Liver (tissue), 9 donors: ENCODE data around the gene PCMTD2. TPM values are rescaled to one million over a fixed set of nuclear protein-coding genes. Genes with fewer than 3 reads are reported as not detected.
A peak's percentile ranks its signal among the peaks of the same experiment; 100 is the strongest.

Source experiments
- DNase-seq: peaks from one replicate; pipeline ENCODE4 v3.0.0-alpha.2; 2017; ENCODE audit warnings: low spot score
- H3K27ac ChIP-seq, 2 donors: one replicate each; pipeline ENCODE4 v1.7.0; 2013; ENCODE audit warnings: inconsistent platforms in 2 of 2, low read length in 2 of 2, control low read depth in 1 of 2, low read depth in 1 of 2, mild to moderate bottlenecking in 1 of 2
- H3K27me3 ChIP-seq, 4 donors: one replicate each; pipeline versions ENCODE4 v1.6.1 to v1.7.0; 2013; ENCODE audit warnings: low read length in 3 of 4, inconsistent platforms in 1 of 4, mild to moderate bottlenecking in 1 of 4, moderate library complexity in 1 of 4; ENCODE audit not compliant: control insufficient read depth in 4 of 4, insufficient read depth in 4 of 4
- H3K36me3 ChIP-seq, 4 donors: one replicate each; pipeline versions ENCODE4 v1.6.1 to v1.7.0; 2013; ENCODE audit warnings: low read length in 3 of 4, mild to moderate bottlenecking in 3 of 4, low read depth in 1 of 4, moderate library complexity in 1 of 4; ENCODE audit not compliant: control insufficient read depth in 4 of 4, insufficient read depth in 3 of 4
- H3K4me1 ChIP-seq, 4 donors: one replicate each; pipeline versions ENCODE4 v1.6.1 to v1.7.0; 2013; ENCODE audit warnings: low read length in 3 of 4, mild to moderate bottlenecking in 3 of 4, moderate library complexity in 1 of 4; ENCODE audit not compliant: control insufficient read depth in 4 of 4, insufficient read depth in 4 of 4
- H3K4me3 ChIP-seq, 3 donors: one replicate each; pipeline versions ENCODE4 v1.6.1 to v1.7.0; 2013; ENCODE audit warnings: low read length in 3 of 3, control low read depth in 1 of 3, low read depth in 1 of 3, mild to moderate bottlenecking in 1 of 3
- H3K9ac ChIP-seq, 2 donors: one replicate each; pipeline ENCODE4 v1.7.0; 2013; ENCODE audit warnings: low read length in 2 of 2, mild to moderate bottlenecking in 2 of 2, moderate library complexity in 2 of 2, control low read depth in 1 of 2, low read depth in 1 of 2
- H3K9me3 ChIP-seq, 4 donors: one replicate each; pipeline versions ENCODE4 v1.6.1 to v1.7.0; 2013; ENCODE audit warnings: low read length in 3 of 4; ENCODE audit not compliant: control insufficient read depth in 4 of 4
- ATF3 ChIP-seq: IDR thresholded peaks from 2 replicates; pipeline ENCODE4 v1.6.1; 2016; ENCODE audit warnings: antibody characterized with exemption
- CTCF ChIP-seq: fragments of 150-350 bp; IDR thresholded peaks from 2 replicates; pipeline ENCODE4 v1.5.1; 2017; ENCODE audit warnings: improper control_type of control experiment, low read depth, low read length; ENCODE audit not compliant: missing input control
- EGR1 ChIP-seq, 2 donors: IDR thresholded peaks; 2 replicates each; pipeline ENCODE4 v1.6.1; 2016 to 2018; ENCODE audit warnings: antibody characterized with exemption in 2 of 2, low read depth in 2 of 2
- FOXA1 ChIP-seq: IDR thresholded peaks from 2 replicates; pipeline ENCODE4 v1.6.1; 2016; ENCODE audit warnings: antibody characterized with exemption
- FOXA2 ChIP-seq: IDR thresholded peaks from 2 replicates; pipeline ENCODE4 v1.6.1; 2016; ENCODE audit warnings: antibody characterized with exemption
- GABPA ChIP-seq, 2 donors: IDR thresholded peaks in 1 of 2; conservative IDR thresholded peaks in 1 of 2; 2 replicates each; pipeline ENCODE4 v1.6.1; 2016; ENCODE audit warnings: antibody characterized with exemption in 2 of 2, mild to moderate bottlenecking in 1 of 2, moderate library complexity in 1 of 2
- HNF4A ChIP-seq, 2 donors: conservative IDR thresholded peaks; 2 replicates each; pipeline ENCODE4 v1.6.1; 2016; ENCODE audit warnings: antibody characterized with exemption in 2 of 2, mild to moderate bottlenecking in 2 of 2
- HNF4G ChIP-seq: IDR thresholded peaks from 2 replicates; pipeline ENCODE4 v1.6.1; 2016; ENCODE audit warnings: antibody characterized with exemption
- JUND ChIP-seq, 2 donors: IDR thresholded peaks; 2 replicates each; pipeline ENCODE4 v1.6.1; 2016; ENCODE audit warnings: antibody characterized with exemption in 2 of 2
- MAX ChIP-seq: IDR thresholded peaks from 2 replicates; pipeline ENCODE4 v1.6.1; 2016; ENCODE audit warnings: antibody characterized with exemption
- NR2F2 ChIP-seq: IDR thresholded peaks from 2 replicates; pipeline ENCODE4 v1.6.1; 2016; ENCODE audit warnings: antibody characterized with exemption
- RAD21 ChIP-seq, 2 donors: IDR thresholded peaks; 2 replicates each; pipeline ENCODE4 v1.6.1; 2016; ENCODE audit warnings: antibody characterized with exemption in 2 of 2, mild to moderate bottlenecking in 2 of 2
- REST ChIP-seq: IDR thresholded peaks from 2 replicates; pipeline ENCODE4 v1.6.1; 2016; ENCODE audit warnings: antibody characterized with exemption, mild to moderate bottlenecking
- RXRA ChIP-seq, 2 donors: IDR thresholded peaks; 2 replicates each; pipeline ENCODE4 v1.6.1; 2017 to 2018; ENCODE audit warnings: antibody characterized with exemption in 2 of 2, mild to moderate bottlenecking in 1 of 2
- SP1 ChIP-seq: IDR thresholded peaks from 2 replicates; pipeline ENCODE4 v1.6.1; 2018; ENCODE audit warnings: antibody characterized with exemption, mild to moderate bottlenecking
- TAF1 ChIP-seq: conservative IDR thresholded peaks from 2 replicates; pipeline ENCODE4 v1.6.1; 2016; ENCODE audit warnings: antibody characterized with exemption, mild to moderate bottlenecking
- YY1 ChIP-seq: IDR thresholded peaks from 2 replicates; pipeline ENCODE4 v1.6.1; 2016; ENCODE audit warnings: antibody characterized with exemption, mild to moderate bottlenecking
- ZBTB33 ChIP-seq: IDR thresholded peaks from 2 replicates; pipeline ENCODE4 v1.6.1; 2016; ENCODE audit warnings: antibody characterized with exemption
- WGBS: extraction: QIAGEN DNeasy Blood & Tissue Kit; methylation state at CpG from one replicate; pipeline ENCODE4 v1.1.7; 2013; 5-methylcytosine and 5-hydroxymethylcytosine counted together
- polyA plus RNA-seq, 2 donors: library from polyadenylated mRNA; stranded (reverse) in 1 of 2; unstranded in 1 of 2; fragments of 200-250 nt in 1 of 2; fragments of >200 nt in 1 of 2; fragmentation: Nextera tagmentation in 1 of 2; extraction: Ambion mirVana in 1 of 2; gene quantifications; one replicate each; pipeline versions ENCODE4 v1.2.1 to v1.2.3, GENCODE V29; 2013 to 2015
- total RNA-seq, 2 donors: library from RNA; depleted of rRNA; stranded (reverse); fragments of >200 nt; gene quantifications; one replicate each; pipeline ENCODE4 v1.2.3, GENCODE V29; 2014
- donor health status: healthy.
- donor health status: healthy.
- donor health status: healthy.
- donor health status: healthy.
- donor health status: healthy.

Gene PCMTD2
- total and polyA plus RNA-seq, 4 donors: 12.7 to 74.4 (median 25.4) TPM

GRCh38 chr20:64212755-64213154 is 42.8 kb upstream of the PCMTD2 start:
- no peak for DNase-seq
- Histone ChIP-seq H3K4me1 (peaks cover 0 to 13% (median 7%) of the 10 kb centered on the region in 4 donors), H3K9me3 (no peaks in the 10 kb centered on the region), H3K36me3 (no peaks in the 10 kb centered on the region), H3K27ac (no peak overlapping the region), H3K4me3 (no peak overlapping the region), H3K27me3 (no peaks in the 10 kb centered on the region), H3K9ac (no peak overlapping the region)
- TF ChIP-seq JUND (IDR thresholded peaks at IDR 0.05) (peak; percentile 59 to 63), RXRA (IDR thresholded peaks at IDR 0.05) (peak in 1 of 2 donors; percentile 28), HNF4A (conservative IDR thresholded peaks at IDR 0.05) (no peak), TAF1 (no peak), RAD21 (IDR thresholded peaks at IDR 0.05) (no peak)
- WGBS: 41% methylated on average over 7 of the region's 7 CpGs

GRCh38 chr20:64214113-64214512 is 41.4 kb upstream of the PCMTD2 start:
- 96% methylated on average over 10 of the region's 10 CpGs for WGBS
- Histone ChIP-seq H3K9ac (no peak overlapping the region), H3K27me3 (no peaks in the 10 kb centered on the region), H3K27ac (no peak overlapping the region), H3K9me3 (no peaks in the 10 kb centered on the region), H3K36me3 (no peaks in the 10 kb centered on the region), H3K4me1 (peaks cover 0 to 13% (median 7%) of the 10 kb centered on the region in 4 donors), H3K4me3 (no peak overlapping the region)
- no peak for DNase-seq
- TF ChIP-seq ATF3: no peak
- TF ChIP-seq NR2F2: no peak
- no peak for TF ChIP-seq JUND (IDR thresholded peaks at IDR 0.05)
- TF ChIP-seq GABPA (IDR thresholded peaks at IDR 0.05 in 1 of 2, conservative IDR thresholded peaks at IDR 0.05 in 1 of 2): no peak
- TF ChIP-seq YY1: no peak
- no peak for TF ChIP-seq EGR1 (IDR thresholded peaks at IDR 0.05; ENCODE audit: low read depth in 2 of 2)
- TF ChIP-seq HNF4A (conservative IDR thresholded peaks at IDR 0.05): no peak
- no peak for TF ChIP-seq HNF4G
- no peak for TF ChIP-seq RAD21 (IDR thresholded peaks at IDR 0.05)
- no peak for TF ChIP-seq CTCF
- TF ChIP-seq TAF1: no peak

- DNase-seq: no peak
- H3K27me3 ChIP-seq: no peaks in the 10 kb centered on the region
- no peak overlapping the region for H3K4me3 ChIP-seq
- H3K27ac ChIP-seq: no peak overlapping the region
- no peaks in the 10 kb centered on the region for H3K36me3 ChIP-seq
- H3K4me1 ChIP-seq: peaks cover 0 to 13% (median 7%) of the 10 kb centered on the region in 4 donors
- no peak overlapping the region for H3K9ac ChIP-seq
- WGBS: 71% methylated on average over 6 of the region's 6 CpGs
- H3K9me3 ChIP-seq: no peaks in the 10 kb centered on the region
- TF ChIP-seq REST (no peak), FOXA2 (no peak), RAD21 (IDR thresholded peaks at IDR 0.05) (no peak), GABPA (IDR thresholded peaks at IDR 0.05 in 1 of 2, conservative IDR thresholded peaks at IDR 0.05 in 1 of 2) (no peak), MAX (no peak), HNF4A (conservative IDR thresholded peaks at IDR 0.05) (no peak), SP1 (no peak), HNF4G (no peak), TAF1 (no peak), YY1 (no peak), ZBTB33 (no peak), RXRA (IDR thresholded peaks at IDR 0.05) (no peak), ATF3 (no peak), FOXA1 (no peak), NR2F2 (no peak), JUND (IDR thresholded peaks at IDR 0.05) (no peak), EGR1 (IDR thresholded peaks at IDR 0.05; ENCODE audit: low read depth in 2 of 2) (no peak)
Measured at GRCh38 chr20:64214952-64215351, 40.6 kb upstream of the PCMTD2 start.
